GM06990 (cell line): ENCODE data around the gene CEP112.
A peak's percentile ranks its signal among the peaks of the same experiment; 100 is the strongest.

Experiments
- DNase-seq: peaks from one replicate; pipeline ENCODE4 v3.0.0-alpha.2; 2011; ENCODE audit not compliant: insufficient read length; ENCODE audit errors: extremely low read depth
- H3K27me3 ChIP-seq: replicated peaks from 2 replicates; pipeline ENCODE4 v1.6.0; 2011; ENCODE audit warnings: low read length; ENCODE audit not compliant: control insufficient read depth, insufficient read depth
- H3K36me3 ChIP-seq: 2 replicates; pipeline ENCODE4 v1.5.1; 2011; ENCODE audit warnings: low read length; ENCODE audit not compliant: control insufficient read depth, insufficient read depth
- H3K4me3 ChIP-seq: replicated peaks from 2 replicates; pipeline ENCODE4 v1.5.1; 2011; ENCODE audit warnings: low read depth, mild to moderate bottlenecking, control low read depth, low read length
- TF ChIP-seq, protein P1 (sequence below): IDR thresholded peaks from 2 replicates; pipeline ENCODE4 v1.5.1; 2011; ENCODE audit warnings: low read length, control low read depth, mild to moderate bottlenecking, inconsistent platforms; ENCODE audit not compliant: insufficient read depth, poor library complexity, severe bottlenecking

The CEP112 gene

DNA sequence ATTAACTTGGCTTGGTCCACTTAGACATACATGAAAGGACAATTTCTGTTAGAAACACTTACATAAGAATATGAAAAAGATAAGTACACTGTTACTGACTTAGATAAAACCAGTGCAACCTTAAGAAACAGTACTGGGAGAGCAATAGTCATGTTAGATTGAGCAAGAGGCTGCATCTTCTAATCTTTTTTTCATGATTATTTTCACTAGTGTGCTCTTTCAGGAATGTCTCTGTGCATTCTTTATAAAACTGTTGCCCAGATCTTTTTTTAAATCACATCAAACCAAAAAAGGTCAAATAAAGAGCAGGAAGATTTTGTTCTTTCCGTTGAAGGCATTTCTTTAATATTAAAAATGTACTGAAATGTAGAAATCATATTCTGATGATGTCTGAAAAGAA lies 529.7 kb downstream of the CEP112 start:
- no peak overlapping the region for H3K4me3 ChIP-seq
- no peak for DNase-seq
- TF ChIP-seq, protein P1, sequence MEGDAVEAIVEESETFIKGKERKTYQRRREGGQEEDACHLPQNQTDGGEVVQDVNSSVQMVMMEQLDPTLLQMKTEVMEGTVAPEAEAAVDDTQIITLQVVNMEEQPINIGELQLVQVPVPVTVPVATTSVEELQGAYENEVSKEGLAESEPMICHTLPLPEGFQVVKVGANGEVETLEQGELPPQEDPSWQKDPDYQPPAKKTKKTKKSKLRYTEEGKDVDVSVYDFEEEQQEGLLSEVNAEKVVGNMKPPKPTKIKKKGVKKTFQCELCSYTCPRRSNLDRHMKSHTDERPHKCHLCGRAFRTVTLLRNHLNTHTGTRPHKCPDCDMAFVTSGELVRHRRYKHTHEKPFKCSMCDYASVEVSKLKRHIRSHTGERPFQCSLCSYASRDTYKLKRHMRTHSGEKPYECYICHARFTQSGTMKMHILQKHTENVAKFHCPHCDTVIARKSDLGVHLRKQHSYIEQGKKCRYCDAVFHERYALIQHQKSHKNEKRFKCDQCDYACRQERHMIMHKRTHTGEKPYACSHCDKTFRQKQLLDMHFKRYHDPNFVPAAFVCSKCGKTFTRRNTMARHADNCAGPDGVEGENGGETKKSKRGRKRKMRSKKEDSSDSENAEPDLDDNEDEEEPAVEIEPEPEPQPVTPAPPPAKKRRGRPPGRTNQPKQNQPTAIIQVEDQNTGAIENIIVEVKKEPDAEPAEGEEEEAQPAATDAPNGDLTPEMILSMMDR = no peak
- H3K36me3 ChIP-seq = no peaks in the 10 kb centered on the region
- no peaks in the 10 kb centered on the region; the same call in 1 of the 2 replicates for H3K27me3 ChIP-seq

DNA sequence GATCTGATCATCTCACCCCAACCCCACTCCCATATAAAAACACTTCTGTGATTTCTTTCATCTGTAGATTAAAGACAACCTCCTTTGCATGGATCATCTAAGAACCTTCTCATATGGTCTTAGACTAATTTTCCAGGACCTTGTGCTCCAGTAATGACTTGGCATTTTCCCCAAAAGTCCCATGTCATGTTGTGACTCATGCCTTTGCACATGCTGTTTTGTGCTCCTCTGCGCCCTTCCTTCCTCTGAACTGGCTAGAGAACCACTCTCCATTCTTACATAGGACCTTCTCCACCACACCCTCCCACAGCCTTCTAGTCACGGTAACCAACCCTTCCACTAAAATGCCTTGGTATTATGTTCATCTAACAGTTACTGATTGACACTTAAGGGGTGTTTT lies 531.0 kb downstream of the CEP112 start:
- DNase-seq = no peak
- TF ChIP-seq, protein P1 = no peak
- Histone ChIP-seq H3K4me3 (no peak overlapping the region), H3K27me3 (no peaks in the 10 kb centered on the region; the same call in 1 of the 2 replicates), H3K36me3 (no peaks in the 10 kb centered on the region)

DNA sequence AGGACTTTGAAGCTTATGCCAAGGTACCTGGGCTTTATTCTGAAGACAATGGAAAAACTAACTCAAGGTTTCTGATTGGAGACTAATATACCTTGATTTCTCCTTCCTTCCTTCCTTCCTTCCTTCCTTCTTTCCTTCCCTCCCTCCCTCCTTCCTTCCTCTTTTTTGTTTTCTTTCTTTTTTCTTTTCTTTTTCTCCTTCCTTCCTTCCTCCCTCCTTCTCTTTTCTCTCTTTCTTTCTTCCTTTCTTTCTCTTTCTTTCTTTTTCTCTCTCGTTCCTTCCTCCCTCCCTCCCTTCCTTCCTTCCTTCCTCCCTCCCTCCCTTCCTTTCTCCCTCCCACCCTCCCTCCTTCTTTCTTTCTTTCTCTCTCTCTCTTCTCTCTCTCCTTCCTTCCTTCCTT lies 531.9 kb downstream of the CEP112 start:
- Histone ChIP-seq H3K36me3 (no peaks in the 10 kb centered on the region), H3K4me3 (no peak overlapping the region), H3K27me3 (no peaks in the 10 kb centered on the region; the same call in 1 of the 2 replicates)
- TF ChIP-seq, protein P1 = no peak
- DNase-seq = no peak

DNA sequence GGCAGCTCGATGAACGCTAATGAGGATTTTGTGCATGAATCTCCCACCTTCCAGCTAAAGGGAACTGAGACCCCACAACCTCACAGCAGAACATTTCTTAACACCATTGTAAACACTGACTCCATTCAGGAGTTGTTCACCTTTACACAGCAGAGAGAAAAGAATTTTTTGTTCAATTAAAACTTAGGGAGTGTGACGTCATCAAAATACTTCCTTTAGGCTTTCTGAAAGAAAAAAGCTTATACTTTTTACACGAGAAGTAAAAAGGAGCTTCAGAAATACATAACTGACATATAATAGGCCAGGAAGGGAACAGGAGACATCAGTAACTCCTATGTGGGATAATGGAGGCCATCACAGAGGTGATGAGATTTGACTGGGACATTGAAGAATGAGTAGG lies 532.4 kb downstream of the CEP112 start:
- no peak for DNase-seq
- TF ChIP-seq, protein P1 = no peak
- Histone ChIP-seq H3K27me3 (no peaks in the 10 kb centered on the region; the same call in 1 of the 2 replicates), H3K4me3 (no peak overlapping the region), H3K36me3 (no peaks in the 10 kb centered on the region)

DNA sequence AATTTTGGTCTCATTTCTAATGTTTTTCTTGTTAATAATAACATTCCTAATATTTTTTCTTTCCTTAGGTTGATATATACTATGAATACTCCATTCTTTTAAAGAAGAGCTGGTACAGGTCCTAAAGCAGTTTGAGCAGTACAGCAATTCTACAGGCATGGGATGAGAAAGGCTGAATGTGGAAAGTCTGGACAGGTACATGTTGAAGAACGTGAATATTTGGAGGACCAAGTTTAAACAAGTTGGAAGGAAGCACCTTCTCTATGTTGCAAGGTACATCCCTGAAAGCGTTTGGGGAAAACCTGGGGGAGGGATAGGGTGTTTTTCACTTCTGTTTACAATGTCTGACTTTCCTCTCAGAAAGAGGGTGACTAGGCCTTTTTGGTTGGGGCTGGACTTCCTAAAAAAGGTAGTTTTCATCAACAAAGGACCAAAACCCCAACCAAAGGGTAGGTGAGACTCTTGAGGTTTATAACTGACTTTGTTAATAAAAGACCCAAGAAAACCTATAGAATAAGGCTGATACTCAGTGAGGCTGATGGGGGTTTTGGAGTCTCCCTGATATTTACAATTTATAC lies 534.6 kb downstream of the CEP112 start:
- Histone ChIP-seq H3K4me3 (no peak overlapping the region), H3K36me3 (no peaks in the 10 kb centered on the region), H3K27me3 (no peaks in the 10 kb centered on the region; the same call in 1 of the 2 replicates)
- TF ChIP-seq, protein P1 = no peak
- peak; percentile 3 for DNase-seq
